Activated CD4-positive, alpha-beta T cell treated with anti-CD3 and anti-CD28 coated beads, Interleukin-2, Interleukin-6, amounts not matched to agents 100 ng/mL and 50 ng/mL, durations not matched to agents 16 hours and 8 hours (primary cell): ENCODE measurements around the gene SSH2.
"Not testable (repeated sequence)": the region's sequence is repeated elsewhere in the genome, so short reads cannot be mapped to it uniquely, and the experiment has no call there.

Experiments
- DNase-seq: peaks from one replicate; pipeline ENCODE4 v3.0.0-alpha.2; 2020

Gene SSH2

DNA sequence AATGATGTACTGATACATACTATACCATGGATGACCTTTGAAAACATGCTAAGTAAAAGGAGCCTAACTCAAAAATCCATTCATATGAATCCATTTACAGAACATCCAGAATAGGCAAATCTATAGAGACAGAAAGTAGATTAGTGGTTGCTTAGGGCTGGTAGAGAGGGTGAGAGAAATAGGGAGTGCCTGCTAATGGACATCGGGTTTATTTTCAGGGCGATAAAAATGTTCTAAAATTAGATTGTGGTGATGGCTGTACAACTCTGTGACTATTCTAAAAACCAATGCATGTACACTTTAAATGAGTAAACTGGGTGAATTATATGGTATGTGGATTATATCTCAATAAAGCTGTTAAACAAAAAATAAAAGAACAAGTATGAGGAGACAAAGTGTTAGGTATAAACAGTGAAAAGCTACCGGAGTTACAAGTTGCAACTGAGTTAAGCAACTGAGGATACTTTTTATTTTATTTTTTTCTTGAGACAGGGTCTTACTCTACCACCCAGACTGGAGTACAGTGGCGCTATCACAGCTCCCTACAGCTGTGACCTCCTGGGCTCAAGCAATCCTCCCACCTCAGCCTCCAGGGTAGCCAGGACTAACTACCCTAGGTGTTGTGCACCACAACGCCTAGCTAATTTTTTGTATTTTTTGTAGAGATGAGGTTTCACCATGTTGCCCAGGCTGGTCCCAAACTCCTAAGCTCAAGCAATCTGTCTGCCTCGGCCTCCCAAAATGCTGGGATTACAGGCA is 231.8 kb downstream of the SSH2 start:
- DNase-seq: no peak

DNA sequence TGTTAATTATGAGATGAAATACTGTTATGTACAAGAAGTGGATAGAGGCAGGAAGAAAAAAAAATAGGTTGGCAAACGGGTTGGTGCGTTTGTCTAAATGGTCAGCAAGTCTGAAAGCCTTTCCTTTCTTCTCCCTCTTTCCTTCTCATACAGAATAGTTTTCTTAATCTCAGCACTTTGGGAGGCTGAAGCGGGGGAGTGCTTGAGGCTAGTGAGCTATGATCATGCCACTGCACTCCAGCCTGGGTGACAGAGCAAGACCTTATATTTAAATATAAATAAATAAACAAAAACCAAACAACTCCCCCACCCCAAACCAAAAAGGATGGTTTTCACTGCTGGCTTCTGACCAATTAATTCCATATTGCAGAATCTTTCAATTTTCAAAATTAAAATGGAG is 232.7 kb downstream of the SSH2 start:
- no peak for DNase-seq

DNA sequence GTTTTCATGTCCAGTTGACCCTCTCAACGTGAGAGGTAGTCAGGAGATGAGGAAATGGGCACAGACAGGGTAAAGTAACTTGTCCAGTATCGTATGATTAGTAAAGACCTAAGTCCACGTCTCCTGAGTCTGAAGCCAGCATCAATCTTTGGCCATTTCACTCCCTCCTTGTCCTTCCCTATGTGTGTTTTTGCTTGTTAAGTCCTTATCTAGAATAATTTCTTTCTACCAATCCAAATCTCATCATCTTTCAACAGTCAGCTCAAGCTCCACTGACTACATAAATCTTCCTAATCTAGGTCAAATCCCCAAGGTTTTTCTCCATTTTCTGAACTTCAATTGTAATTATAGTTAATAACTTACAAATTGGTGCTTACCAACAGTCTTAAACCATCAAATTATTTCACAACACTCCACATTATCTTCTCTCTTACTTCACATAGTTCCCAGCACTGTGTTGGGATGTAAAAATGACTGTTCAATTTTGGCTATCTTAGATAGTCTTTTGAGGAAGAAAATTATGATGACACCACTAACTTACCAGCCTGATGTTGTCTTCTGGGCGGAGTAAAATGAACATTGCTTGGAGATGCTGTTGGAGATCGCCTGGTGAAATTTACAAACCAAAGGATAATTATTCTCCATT is 235.0 kb downstream of the SSH2 start:
- DNase-seq: no peak

DNA sequence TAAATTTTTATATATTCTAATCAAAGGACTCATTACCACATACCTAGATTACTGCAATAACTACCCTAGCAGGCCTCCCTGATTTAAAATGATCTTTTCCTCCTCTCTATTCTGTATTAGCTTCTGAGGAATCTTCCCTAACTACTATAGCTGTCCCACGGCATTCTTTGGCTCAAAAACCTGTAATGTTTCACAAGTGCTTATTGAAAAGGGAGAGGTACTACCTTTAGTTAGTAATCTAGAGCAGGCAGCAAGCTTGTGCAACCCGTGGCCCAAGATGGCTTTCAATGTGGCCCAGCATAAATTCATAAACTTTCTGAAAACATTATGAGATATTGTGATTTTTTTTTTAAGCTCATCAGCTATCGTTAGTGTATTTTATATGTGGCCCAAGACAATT is 236.3 kb downstream of the SSH2 start:
- DNase-seq: no peak

DNA sequence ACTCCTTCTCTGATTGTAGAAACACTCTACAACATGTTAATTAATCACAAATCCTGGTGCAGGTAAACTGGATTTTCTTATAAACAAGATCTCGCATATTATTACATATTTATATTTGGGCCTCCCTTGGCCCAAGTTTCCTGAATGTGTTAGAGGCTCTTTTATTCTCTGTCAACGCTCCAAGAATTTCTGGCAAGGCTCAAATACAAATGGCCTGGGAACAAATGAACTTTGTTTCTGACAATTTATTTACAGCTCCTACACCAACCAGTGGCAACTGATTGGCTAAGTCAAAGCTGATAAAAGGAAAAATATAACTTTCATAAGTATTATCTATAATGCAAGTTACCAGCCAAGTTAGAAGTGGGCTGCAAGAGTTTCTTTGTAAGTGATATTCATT is 242.4 kb downstream of the SSH2 start:
- DNase-seq: no peak

DNA sequence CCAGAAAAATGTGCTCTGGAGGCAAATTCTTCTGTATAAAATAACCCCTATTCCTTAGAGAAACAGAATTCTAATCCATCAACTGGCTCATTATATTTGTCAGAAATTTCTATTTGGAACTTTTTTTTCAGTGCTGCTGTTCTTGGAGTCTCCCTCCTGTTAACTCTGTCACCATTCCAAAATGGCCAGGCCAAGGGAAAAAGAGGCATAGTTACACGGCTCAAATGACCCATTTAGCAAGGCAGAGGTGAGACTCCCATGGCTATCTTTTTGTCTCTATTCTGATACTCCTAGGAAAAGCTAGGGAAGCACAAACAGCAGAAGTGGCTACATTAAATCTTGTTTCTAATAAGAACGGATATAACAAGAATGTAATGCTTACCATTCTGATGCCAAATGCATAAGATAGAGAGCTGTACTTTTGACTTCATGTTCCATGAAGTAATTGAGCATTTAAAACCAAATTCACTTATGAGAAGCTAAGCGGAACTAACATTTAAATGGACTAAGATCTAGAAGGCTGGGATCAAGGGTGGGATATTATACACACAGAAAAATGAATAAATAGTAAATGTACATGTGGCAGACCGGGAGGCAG is 242.9 kb downstream of the SSH2 start:
- DNase-seq: no peak

DNA sequence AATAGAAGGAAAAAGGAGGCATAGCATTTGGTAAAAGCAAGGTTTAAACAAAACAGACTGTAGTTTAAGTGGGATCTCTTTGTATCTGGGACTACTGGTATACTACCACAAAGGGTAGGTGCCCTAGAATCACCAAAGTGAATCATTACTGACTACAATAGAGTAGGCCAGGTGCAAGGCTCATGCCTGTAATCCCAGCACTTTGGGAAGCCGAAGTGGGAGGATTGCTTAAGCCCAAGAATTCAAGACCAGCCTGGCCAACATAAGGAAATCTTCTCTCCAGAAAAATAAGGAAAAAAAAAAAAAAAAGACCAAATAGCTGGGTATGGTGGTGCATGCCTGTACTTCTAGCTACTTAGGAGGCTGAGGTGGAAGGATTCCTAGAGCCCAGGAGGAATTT is 246.5 kb downstream of the SSH2 start:
- no peak for DNase-seq

DNA sequence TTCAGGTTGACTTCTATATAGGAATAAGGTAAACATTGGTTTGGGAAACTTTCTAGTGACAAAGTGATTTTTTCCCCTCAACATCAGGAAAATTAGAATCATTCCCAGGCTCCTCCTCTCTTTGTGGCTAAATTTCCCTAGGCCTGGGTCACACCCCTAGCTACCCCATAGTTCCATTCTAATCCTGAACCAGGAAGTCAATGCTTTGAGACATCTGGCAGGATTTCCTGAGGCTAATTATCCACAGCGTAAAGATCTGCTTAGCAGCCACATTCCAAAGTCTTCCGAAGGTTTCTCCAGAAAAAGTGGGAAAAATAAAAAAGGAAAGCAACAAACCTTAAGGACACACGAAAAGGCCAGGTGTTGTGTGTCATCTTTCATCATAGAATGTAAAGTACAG is 247.0 kb downstream of the SSH2 start:
- DNase-seq: no peak

DNA sequence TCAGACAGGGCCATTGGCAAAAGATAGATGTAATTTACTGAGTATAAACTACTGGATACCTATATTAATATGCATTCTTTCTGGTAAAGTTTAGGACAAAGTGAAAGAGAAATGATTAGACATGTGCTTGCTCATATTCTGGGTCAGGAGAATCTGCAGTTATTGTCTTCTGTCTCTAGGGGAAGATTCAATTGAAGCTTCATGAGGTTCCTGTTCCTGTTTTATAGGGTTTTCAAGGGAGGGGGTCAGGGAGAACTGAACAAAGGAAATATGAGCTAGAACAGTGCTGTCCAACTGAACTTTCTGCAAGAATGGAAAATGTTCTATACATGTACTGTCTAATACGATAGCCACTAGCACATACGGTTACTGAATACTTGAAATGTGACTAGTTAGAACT is 248.0 kb downstream of the SSH2 start:
- DNase-seq: no peak

DNA sequence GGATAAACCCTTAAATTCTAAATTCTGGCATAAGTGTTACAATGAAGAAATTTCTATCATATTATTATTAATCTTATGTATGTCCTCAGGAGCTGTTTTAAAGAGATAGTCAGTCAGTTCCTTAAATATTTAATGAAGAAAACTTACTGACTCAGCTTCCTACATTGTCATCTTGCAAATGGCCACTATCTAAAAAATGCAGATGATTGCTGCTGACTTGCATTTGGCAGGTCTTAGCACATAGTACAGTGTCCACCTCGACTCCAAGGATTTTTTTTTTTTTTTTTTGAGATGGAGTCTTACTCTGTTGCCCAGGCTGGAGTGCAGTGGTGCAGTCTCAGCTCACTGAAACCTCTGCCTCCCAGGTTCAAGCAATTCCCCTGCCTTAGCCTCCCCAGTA is 252.2 kb downstream of the SSH2 start:
- DNase-seq: no peak

DNA sequence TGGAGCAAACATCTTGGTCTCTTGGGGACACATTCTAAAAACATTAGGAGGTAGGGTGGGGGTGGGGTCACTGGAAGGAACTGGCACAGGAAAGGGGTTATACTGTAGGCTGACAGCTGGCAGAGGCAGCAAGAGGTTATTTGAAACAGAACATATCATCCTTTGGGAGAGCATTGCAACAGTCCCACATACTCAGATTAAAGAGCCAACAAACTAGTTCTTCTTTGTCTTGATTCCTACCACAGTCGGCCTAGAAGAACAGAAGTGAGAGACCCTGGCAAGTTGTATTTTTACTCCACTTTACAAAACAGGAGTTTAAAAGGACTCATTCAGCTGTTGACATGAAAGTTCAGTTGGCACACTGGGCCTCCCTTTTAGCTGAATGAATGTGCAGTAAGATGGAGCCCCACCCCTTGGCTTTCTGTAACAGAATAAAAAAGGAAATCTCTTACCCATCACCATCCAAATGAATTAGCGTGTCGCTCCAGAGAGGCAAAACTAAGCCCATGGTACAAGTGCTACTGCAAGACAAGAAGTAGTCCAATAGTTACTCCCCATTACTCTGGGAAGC is 252.7 kb downstream of the SSH2 start:
- peak; percentile 46 for DNase-seq

DNA sequence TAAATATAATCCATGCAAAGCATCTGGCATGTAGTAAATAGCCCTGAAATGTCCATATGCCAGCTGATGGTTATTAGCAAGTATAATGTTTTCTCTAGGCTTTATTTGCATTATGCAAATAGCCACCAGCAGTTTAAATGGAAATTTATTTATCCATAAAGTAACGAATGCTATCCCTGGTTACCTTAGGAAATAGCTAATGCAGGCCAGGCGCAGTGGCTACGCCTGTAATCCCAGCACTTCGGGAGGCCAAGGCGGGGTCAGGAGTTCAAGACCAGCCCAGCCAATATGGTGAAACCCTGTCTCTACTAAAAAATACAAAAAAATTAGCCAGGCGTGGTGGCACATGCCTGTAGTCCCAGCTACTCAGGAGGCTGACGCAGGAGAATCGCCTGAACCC is 254.1 kb downstream of the SSH2 start:
- DNase-seq: not testable (repeated sequence)

DNA sequence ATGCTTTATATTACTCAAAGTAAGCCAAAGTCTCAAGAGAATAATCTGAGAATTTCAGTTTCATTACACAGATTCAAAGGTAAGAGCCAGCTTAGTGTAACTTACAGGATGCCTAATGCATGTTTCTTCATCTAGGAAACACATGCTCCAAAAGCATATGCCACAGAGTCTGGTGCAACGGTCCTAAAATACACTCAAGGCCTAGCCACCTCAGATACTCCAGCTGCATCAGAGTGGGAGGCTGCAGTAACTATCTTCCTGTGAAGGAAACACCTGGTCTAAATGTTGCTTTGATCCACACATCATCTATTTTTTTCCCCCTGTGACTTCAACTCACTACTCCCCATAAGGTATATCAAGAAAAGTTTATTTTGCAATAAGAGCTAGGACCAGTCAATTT is 255.7 kb downstream of the SSH2 start:
- peak; percentile 22 for DNase-seq

DNA sequence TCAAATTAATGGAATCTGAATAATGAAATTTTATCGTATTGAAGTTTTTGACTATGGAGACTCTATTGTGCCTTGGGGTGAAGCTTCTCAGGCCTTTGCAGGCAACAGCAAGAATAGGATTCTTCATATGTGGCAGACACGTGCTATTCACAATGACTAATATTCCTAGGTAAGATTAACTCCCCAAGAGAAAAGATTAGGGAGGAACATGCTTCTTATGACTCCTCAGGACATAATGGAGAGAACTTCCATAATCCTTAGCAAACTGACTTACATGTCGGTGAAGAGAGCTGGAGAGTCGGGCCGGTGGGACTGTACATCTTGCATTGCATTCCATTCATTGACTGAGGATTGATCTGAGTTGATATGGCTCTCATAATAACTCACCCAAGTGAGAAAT is 258.4 kb downstream of the SSH2 start:
- no peak for DNase-seq

DNA sequence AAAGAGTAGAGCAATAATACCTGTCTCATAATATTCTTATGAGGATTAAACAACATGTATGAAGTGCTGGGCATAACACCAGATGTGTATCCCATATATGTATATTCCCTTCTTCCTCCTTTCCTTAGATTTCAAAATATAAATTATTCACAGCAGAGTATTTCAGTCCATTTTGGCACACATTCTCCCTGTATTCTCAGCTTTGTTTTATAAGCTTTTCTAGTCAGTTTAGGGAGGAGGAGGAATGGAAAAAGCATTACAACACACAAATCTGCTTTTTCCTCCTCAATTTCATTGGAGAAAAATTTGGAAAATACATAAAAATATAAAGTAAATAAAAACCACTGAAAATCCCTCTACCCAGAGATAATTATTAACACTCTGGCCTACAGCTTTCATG is 260.8 kb downstream of the SSH2 start:
- DNase-seq: no peak

DNA sequence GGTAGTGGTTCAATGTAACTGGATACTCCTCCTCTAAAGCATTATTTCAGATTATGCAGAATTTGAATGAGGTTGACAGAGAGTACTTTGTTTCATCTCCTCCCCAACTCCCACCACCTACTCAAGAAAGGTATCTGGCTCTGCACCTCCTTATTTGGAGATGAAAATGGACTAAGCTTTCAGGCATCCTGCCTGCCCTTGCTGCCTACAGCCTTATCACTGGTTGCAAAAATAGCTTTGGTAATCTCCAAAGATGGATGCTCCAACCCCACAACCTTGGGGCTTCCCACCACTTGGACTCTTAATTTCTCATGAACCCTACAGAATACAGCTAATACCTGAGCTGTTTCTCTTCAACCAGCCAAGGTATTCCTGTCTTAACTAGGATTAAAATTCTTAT is 262.1 kb downstream of the SSH2 start:
- no peak for DNase-seq

DNA sequence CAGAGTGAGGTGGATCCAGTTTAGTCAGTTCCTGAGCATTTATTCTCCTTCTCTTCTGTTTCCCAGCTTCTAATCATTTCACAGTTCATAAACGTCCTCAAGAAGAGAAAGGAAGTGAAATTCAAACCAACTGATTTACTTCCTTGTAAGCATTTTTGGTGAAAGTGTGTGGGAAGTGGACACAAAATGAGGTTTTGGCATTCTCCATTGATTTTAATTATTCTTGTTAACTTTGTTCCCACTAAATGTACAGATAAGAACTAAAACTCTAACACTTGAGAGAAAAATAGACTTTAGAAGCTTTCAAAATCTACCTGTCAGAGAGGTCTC is 264.6 kb downstream of the SSH2 start:
- no peak for DNase-seq

DNA sequence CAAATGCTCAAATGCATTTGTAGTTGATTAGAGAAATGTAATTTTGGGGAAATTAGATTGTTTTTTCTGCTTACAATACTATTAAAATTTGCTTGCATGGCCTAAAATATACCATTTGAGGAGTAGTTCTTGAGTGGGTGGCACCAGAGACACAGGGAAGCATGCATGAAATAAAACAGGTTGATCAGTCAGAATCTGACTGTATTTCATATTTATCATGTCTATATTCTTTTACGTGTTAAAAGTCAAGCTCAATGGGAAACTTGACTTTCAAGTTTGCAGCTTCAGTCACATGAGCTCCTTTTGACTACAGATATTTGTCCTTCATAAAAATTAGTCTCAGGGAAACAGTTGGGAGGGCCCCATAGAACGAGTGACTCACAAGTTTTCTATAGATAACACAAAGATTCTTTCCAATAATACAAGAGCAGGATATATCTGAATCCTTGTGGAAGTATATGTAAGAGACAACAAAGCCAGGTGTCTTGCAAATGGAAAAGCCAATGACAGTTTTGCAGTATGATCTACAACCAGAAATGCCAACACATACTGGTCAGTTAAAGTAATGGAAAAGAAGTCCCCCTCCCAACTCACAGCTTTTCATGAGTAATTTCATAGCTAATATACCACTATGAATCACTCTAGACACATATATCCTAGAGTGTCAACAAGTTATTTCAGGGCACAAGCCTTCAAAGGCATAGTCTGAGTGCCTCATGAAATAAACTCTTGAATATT is 265.1 kb downstream of the SSH2 start:
- peak; percentile 57 for DNase-seq

DNA sequence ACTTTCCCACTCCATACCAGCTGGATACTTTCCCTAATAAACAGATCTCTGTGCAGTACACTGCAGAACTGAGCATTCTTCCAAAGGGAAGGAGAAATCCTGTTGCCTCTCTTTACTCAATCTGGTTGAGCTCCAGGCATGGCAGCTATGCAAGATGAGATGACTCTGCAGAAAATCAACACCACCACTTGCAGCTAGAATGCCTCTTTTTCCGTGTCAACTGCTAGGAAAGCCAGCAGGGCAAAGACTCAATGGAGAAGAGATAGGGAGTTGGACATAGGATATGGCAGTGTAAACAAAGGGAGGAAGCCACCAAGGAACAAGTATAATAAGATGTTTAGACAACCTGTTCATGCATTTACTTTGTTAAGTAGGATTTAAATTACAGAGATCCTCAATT is 266.9 kb downstream of the SSH2 start:
- no peak for DNase-seq

DNA sequence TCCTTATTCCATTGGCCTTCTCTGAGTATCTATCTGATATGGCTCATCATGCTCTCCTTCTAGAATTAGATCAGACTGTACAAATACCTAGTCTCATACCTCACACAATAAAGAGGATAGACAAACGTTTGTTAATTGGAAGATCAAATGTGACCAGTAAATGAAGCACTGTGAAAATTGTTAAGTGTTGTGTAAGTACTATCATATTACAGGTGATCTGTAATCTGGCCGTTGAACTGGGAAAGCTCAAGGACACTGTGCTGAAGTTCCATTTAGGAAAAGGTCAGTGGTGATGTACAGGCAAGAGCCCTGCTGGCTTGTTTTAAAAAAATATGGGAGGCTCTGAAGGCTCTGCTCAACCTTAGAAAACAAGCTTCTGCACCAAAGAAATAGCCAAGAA is 268.8 kb downstream of the SSH2 start:
- no peak for DNase-seq

DNA sequence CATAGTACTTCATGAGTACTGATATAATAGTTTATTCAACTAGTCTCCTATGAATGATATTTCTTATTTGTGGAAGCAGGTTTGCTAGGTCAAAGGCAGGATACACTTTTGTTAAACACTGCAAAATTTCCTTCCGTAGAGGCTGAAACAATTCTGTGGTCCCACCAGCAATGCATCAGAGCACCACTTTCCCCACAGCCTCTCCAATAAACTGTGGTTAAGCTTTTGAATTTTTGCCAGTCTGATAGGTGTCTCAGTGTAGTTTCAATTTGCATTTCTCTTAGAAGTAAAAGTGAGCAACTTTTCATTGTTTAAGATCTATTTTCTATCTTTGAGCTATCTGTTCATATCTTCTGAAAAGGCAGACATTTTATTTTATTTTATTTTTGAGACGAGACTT is 270.9 kb downstream of the SSH2 start:
- DNase-seq: peak; percentile 14

DNA sequence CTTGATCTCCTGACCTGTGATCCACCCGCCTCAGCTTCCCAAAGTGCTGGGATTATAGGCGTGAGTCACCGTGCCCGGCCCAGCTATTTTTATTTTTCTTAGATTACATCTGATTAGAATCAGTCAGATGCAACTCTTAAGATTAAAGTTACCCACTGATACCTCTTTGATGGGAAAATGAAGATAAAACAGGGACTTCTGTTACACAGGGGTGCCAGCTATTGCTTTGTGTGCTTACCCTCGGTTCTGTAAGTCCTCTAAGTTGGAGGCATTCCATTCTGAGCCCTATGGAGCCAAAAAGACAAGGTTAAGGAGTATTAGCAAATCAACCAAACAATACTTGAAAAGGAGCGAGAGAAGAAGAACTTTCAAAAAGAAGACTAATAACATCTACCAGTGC is 274.7 kb downstream of the SSH2 start:
- no peak for DNase-seq

DNA sequence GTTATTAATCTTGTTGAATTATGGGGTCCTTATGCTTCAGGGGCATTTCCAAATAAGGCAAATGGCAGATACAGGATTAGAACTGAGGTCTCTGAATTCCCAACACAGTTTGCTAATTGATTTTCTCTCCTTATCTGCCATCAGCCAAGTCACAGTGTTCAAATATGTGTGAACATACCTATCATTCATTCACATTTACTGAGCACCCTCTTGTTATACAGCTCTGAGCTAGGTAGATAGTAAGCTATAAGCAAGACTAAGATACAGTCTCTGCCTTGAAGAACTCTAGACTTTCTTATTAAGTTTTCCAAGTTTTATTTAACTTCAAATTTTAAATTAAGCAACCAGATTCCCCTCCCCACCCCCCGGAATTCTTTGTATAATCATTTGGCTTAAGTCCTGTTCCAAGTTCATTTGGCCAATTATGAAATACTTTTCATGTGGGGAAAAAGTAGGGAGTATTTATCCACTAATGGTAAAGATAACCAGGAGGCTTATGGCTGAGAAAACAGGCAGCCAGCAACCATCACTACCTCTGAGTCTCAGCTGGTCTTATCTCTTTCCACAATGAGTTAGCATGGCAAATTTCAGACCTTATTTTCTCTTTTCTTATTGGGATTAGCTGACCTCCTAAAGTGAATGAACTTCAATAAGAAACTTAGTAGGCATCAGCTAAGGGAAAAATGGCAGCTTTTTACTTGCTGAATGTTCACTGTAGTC is 275.9 kb downstream of the SSH2 start:
- no peak for DNase-seq
